H1 (cell line): ENCODE results near the gene TSPAN5. TPM values are rescaled to one million over a fixed set of nuclear protein-coding genes. Genes with fewer than 3 reads are reported as not detected.

Source experiments
- CTCF ChIA-PET: fragments of 300-600 bp; sonication (Branson Sonifier 250); formaldehyde crosslinking; loops from one replicate; lab custom pipeline; 2021; ENCODE audit not compliant: partially characterized antibody; lab: Charles Lee
- POLR2A ChIA-PET: fragments of 300-600 bp; sonication (Branson Sonifier 250); formaldehyde crosslinking; loops from one replicate; lab custom pipeline; 2021; ENCODE audit warnings: inconsistent platforms; ENCODE audit not compliant: partially characterized antibody; lab: Charles Lee
- DNase-seq, 2 experiments: peaks; one replicate each; pipeline versions ENCODE4 v3.0.0 to v3.0.0-alpha.2; 2010 to 2022; ENCODE audit warnings: low spot score in 2 of 2, low read depth in 1 of 2, mixed read lengths in 1 of 2
- FAIRE-seq: peaks from 2 replicates; lab custom pipeline; 2011; peaks lifted over from hg19 to GRCh38; lab: Jason Lieb, UNC
- H2AFZ ChIP-seq: 2 replicates; pipeline ENCODE4 v1.8.1; 2012; ENCODE audit warnings: low read length, inconsistent platforms
- H2AK5ac ChIP-seq: 2 replicates; pipeline ENCODE4 v1.6.1; 2013; ENCODE audit warnings: low read depth, low read length
- H2BK120ac ChIP-seq: replicated peaks from 2 replicates; pipeline ENCODE3; 2013; ENCODE audit warnings: low read depth, low read length, inconsistent platforms
- H2BK12ac ChIP-seq: 2 replicates; pipeline ENCODE4 v1.6.1; 2013; ENCODE audit warnings: low read depth, low read length
- H2BK15ac ChIP-seq: 2 replicates; pipeline ENCODE4 v1.6.1; 2013; ENCODE audit warnings: low read length
- H2BK20ac ChIP-seq: 2 replicates; pipeline ENCODE4 v1.6.1; 2013; ENCODE audit warnings: low read length
- H2BK5ac ChIP-seq: 2 replicates; pipeline ENCODE4 v1.6.1; 2013; ENCODE audit warnings: low read depth, low read length
- H3K14ac ChIP-seq: 2 replicates; pipeline ENCODE4 v1.6.1; 2013; ENCODE audit warnings: inconsistent platforms; ENCODE audit not compliant: insufficient read length
- H3K18ac ChIP-seq: 2 replicates; pipeline ENCODE4 v1.6.1; 2013; ENCODE audit warnings: low read length; ENCODE audit errors: extremely low read depth
- H3K23ac ChIP-seq: 2 replicates; pipeline ENCODE4 v1.6.1; 2013; ENCODE audit warnings: inconsistent platforms; ENCODE audit not compliant: insufficient read length
- H3K23me2 ChIP-seq: 2 replicates; pipeline ENCODE4 v1.6.1; 2013; ENCODE audit warnings: low read depth, low read length
- H3K27ac ChIP-seq: 2 replicates; pipeline ENCODE4 v1.6.1; 2011; ENCODE audit warnings: low read depth, low read length, inconsistent platforms
- H3K27me3 ChIP-seq, 4 experiments: replicated peaks in 1 of 4; 1 replicate in 1 of 4; 2 replicates in 3 of 4; pipeline versions ENCODE4 v1.6.1 to v1.8.1; 2011 to 2013; ENCODE audit warnings: low read length in 3 of 4, mild to moderate bottlenecking in 3 of 4, inconsistent platforms in 2 of 4, mixed read lengths in 2 of 4, moderate library complexity in 1 of 4; ENCODE audit not compliant: control insufficient read depth in 3 of 4, insufficient read depth in 3 of 4; ENCODE audit errors: extremely low read depth in 1 of 4
- H3K36me3 ChIP-seq, 4 experiments: 2 replicates each; pipeline versions ENCODE4 v1.6.1 to v1.8.1; 2011 to 2013; ENCODE audit warnings: mild to moderate bottlenecking in 4 of 4, low read length in 3 of 4, moderate library complexity in 2 of 4, control low read depth in 1 of 4, inconsistent platforms in 1 of 4; ENCODE audit not compliant: insufficient read depth in 4 of 4, control insufficient read depth in 2 of 4
- H3K4ac ChIP-seq: replicated peaks from 2 replicates; pipeline ENCODE3; 2013; ENCODE audit warnings: low read length, low read depth, mixed read lengths, inconsistent platforms; ENCODE audit not compliant: insufficient read length
- H3K4me1 ChIP-seq, 4 experiments: replicated peaks in 1 of 4; 1 replicate in 1 of 4; 2 replicates in 3 of 4; pipeline versions ENCODE4 v1.6.1 to v1.8.1; 2011 to 2013; ENCODE audit warnings: low read length in 3 of 4, inconsistent platforms in 2 of 4, mixed read lengths in 1 of 4; ENCODE audit not compliant: insufficient read depth in 4 of 4, control insufficient read depth in 3 of 4
- H3K4me2 ChIP-seq, 2 experiments: 2 replicates each; pipeline versions ENCODE4 v1.6.1 to v1.8.1; 2011 to 2013; ENCODE audit warnings: low read depth in 2 of 2, low read length in 2 of 2, control low read depth in 1 of 2, inconsistent platforms in 1 of 2, mild to moderate bottlenecking in 1 of 2; ENCODE audit not compliant: insufficient read depth in 1 of 2
- H3K4me3 ChIP-seq, 4 experiments: fragments of 200-600, 300-600 bp in 1 of 4; sonication (generic), shearing (Covaris generic), sonication (Bioruptor Twin) in 1 of 4; 2 replicates each; pipeline versions ENCODE4 v1.5.1 to v1.8.1; 2011 to 2016; ENCODE audit warnings: low read length in 4 of 4, low read depth in 3 of 4, control low read depth in 2 of 4, inconsistent platforms in 2 of 4, mild to moderate bottlenecking in 2 of 4, mixed read lengths in 1 of 4, moderate library complexity in 1 of 4; ENCODE audit not compliant: insufficient read depth in 2 of 4; ENCODE audit errors: extremely low read depth in 1 of 4
- H3K56ac ChIP-seq: replicated peaks from 2 replicates; pipeline ENCODE3; 2013; ENCODE audit warnings: low read depth, mild to moderate bottlenecking, mixed read lengths, low read length, inconsistent platforms; ENCODE audit not compliant: insufficient read length
- H3K79me1 ChIP-seq: 2 replicates; pipeline ENCODE4 v1.6.1; 2013; ENCODE audit warnings: low read depth, low read length, control low read depth
- H3K79me2 ChIP-seq, 2 experiments: 2 replicates each; pipeline versions ENCODE4 v1.6.1 to v1.8.1; 2012 to 2013; ENCODE audit warnings: low read length in 2 of 2, mild to moderate bottlenecking in 2 of 2, inconsistent platforms in 1 of 2; ENCODE audit not compliant: insufficient read depth in 2 of 2, control insufficient read depth in 1 of 2
- H3K9ac ChIP-seq, 4 experiments: replicated peaks in 1 of 4; 1 replicate in 1 of 4; 2 replicates in 3 of 4; pipeline versions ENCODE4 v1.6.1 to v1.8.1; 2011 to 2013; ENCODE audit warnings: low read depth in 3 of 4, low read length in 3 of 4, control low read depth in 2 of 4, mild to moderate bottlenecking in 2 of 4, moderate library complexity in 2 of 4, inconsistent platforms in 1 of 4; ENCODE audit errors: extremely low read depth in 1 of 4
- H3K9me3 ChIP-seq, 2 experiments: 2 replicates each; pipeline versions ENCODE4 v1.6.1 to v1.8.1; 2012 to 2013; ENCODE audit warnings: mild to moderate bottlenecking in 2 of 2, moderate library complexity in 2 of 2, control low read depth in 1 of 2, inconsistent platforms in 1 of 2, low read depth in 1 of 2, low read length in 1 of 2, mixed read lengths in 1 of 2; ENCODE audit not compliant: insufficient read depth in 2 of 2
- H4K20me1 ChIP-seq, 2 experiments: replicated peaks in 1 of 2; 2 replicates each; pipeline versions ENCODE3 to v1.8.1; 2011 to 2013; ENCODE audit warnings: inconsistent platforms in 2 of 2, low read length in 2 of 2, mild to moderate bottlenecking in 1 of 2; ENCODE audit not compliant: insufficient read depth in 2 of 2, control insufficient read depth in 1 of 2
- H4K5ac ChIP-seq: 2 replicates; pipeline ENCODE4 v1.6.1; 2013; ENCODE audit warnings: low read length, low read depth, mixed read lengths, inconsistent platforms; ENCODE audit not compliant: insufficient read length
- H4K8ac ChIP-seq: 2 replicates; pipeline ENCODE4 v1.8.0; 2013; ENCODE audit warnings: mild to moderate bottlenecking, moderate library complexity, low read length, inconsistent platforms; ENCODE audit not compliant: insufficient read depth; ENCODE audit errors: extremely low read depth
- H4K91ac ChIP-seq: replicated peaks from 2 replicates; pipeline ENCODE3; 2013; ENCODE audit warnings: low read length, mixed read lengths, inconsistent platforms; ENCODE audit not compliant: insufficient read length
- GTF2F1 ChIP-seq: IDR thresholded peaks from 2 replicates; pipeline ENCODE4 v1.6.1; 2012; ENCODE audit warnings: low read depth, low read length, improper control_type of control experiment, borderline replicate concordance
- RXRA ChIP-seq: IDR thresholded peaks from 2 replicates; pipeline ENCODE4 v1.6.1; 2011; ENCODE audit warnings: low read depth, mild to moderate bottlenecking, low read length, moderate library complexity; ENCODE audit not compliant: insufficient read depth
- SAP30 ChIP-seq: fragments of 300-600 bp; sonication (generic); IDR thresholded peaks from 2 replicates; pipeline ENCODE4 v1.7.1; 2012; ENCODE audit warnings: low read length, moderate library complexity, mild to moderate bottlenecking, inconsistent platforms; ENCODE audit not compliant: insufficient read depth, insufficient replicate concordance
- SIN3A ChIP-seq, 2 experiments: IDR thresholded peaks in 1 of 2; conservative IDR thresholded peaks in 1 of 2; 2 replicates each; pipeline ENCODE4 v1.6.1; 2011 to 2012; ENCODE audit warnings: low read length in 2 of 2, improper control_type of control experiment in 1 of 2, low read depth in 1 of 2, mild to moderate bottlenecking in 1 of 2
- SP2 ChIP-seq: IDR thresholded peaks from 2 replicates; pipeline ENCODE4 v1.6.1; 2012; ENCODE audit warnings: mild to moderate bottlenecking, low read length, inconsistent platforms
- SRF ChIP-seq: IDR thresholded peaks from 2 replicates; pipeline ENCODE4 v1.6.1; 2011; ENCODE audit warnings: mild to moderate bottlenecking, low read depth, low read length, moderate library complexity
- whole genome bisulfite sequencing, 2 experiments: shearing (Covaris generic) in 1 of 2; methylation state at CpG; one replicate each; pipeline versions ENCODE4 v1.1.6 to v1.1.7; 2013 to 2015; ENCODE audit warnings: low lambda C conversion rate in 2 of 2, mixed read lengths in 2 of 2, inconsistent platforms in 1 of 2, low coverage in 1 of 2, missing lambda C conversion rate in 1 of 2; ENCODE audit not compliant: insufficient replicate concordance in 2 of 2, insufficient coverage in 1 of 2, insufficient read length in 1 of 2; ENCODE audit errors: extremely low coverage in 1 of 2, missing lambda C conversion rate in 1 of 2; 5-methylcytosine and 5-hydroxymethylcytosine counted together
- polyA plus RNA-seq, 7 experiments: library from polyadenylated mRNA; depleted of rRNA in 3 of 7; stranded (reverse) in 5 of 7; unstranded in 2 of 7; fragments of >200 nt in 5 of 7; fragments of 200-250 nt in 2 of 7; gene quantifications; 1 replicate in 5 of 7; 2 replicates in 1 of 7; 4 replicates in 1 of 7; pipeline versions ENCODE4 v1.2.1 to v1.2.3, GENCODE V29; 2011 to 2013; ENCODE audit warnings: missing spikeins in 2 of 7, mixed read lengths in 2 of 7
- total RNA-seq: library from RNA; stranded (reverse); fragmentation: NEBNext Ultra II Directional; extraction: Animal tissue kit (Norgen Biotek cat#: 25700); gene quantifications from 2 replicates; pipeline ENCODE4 v1.2.1, GENCODE V29; 2021

TSPAN5 gene
- total and polyA plus RNA-seq, 2 of the 8 experiments (the other 6 are each of a cell fraction or from before 2014, with no cell fraction given), result 17.6 to 21.2 TPM

DNA sequence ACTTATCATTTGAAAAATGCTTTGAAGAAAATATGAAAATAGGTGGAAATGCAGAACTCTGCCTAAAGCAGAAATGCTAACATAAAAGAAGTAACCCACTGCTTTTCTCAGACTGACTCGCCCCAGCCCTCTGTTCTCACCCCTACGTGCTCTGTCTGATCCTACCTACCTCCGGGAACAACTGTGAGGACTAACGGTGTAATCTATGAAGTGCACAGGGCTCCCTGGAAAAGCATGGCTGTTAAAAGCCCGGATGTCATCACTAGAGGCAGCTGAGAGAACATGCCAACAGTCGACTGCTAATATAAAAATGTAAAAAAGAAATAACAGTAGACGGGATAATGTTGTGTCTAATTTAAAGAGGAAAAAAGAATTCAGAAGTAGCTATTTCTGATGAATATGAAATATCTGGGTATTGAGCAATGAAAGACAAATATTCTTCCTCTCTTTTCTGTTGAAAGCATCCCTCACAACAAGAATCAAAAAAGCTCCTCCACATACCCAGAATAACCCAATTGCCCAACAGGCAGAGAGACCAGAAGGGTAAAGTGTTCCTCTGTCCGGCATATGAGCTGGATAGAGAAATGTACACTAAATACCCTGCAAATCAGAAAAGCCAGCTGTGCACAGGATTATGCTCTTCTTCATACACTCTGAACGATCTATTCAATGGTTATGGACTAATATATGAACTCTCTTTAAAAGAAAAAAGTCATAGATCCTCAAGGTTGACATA, 130.7 kb downstream of the TSPAN5 start:
- Histone ChIP-seq H2BK12ac (no peak overlapping the region), H3K18ac (no peak overlapping the region), H3K9ac (no peak overlapping the region), H2AFZ (no peak overlapping the region), H3K56ac (no peak overlapping the region), H3K23me2 (peaks cover 5% of the 10 kb centered on the region; the same call in 1 of the 2 replicates), H2AK5ac (no peak overlapping the region), H3K4me2 (no peak overlapping the region), H2BK15ac (no peak overlapping the region), H3K14ac (no peak overlapping the region), H4K91ac (no peak overlapping the region), H2BK20ac (no peak overlapping the region), H4K8ac (no peak overlapping the region), H3K4ac (no peak overlapping the region), H3K36me3 (no peaks in the 10 kb centered on the region), H2BK5ac (no peak overlapping the region), H3K27ac (no peak overlapping the region), H3K23ac (no peak overlapping the region), H4K5ac (no peak overlapping the region), H2BK120ac (no peak overlapping the region), H3K79me1 (no peaks in the 10 kb centered on the region), H3K4me1 (no peaks in the 10 kb centered on the region), H4K20me1 (no peaks in the 10 kb centered on the region), H3K4me3 (no peak overlapping the region), H3K9me3 (no peaks in the 10 kb centered on the region), H3K27me3 (no peaks in the 10 kb centered on the region), H3K79me2 (peaks cover 0 to 3% of the 10 kb centered on the region in 2 experiments; a peak in 2 of 4 replicates)
- ChIA-PET CTCF (interaction anchor here (0.8 to 2.1 kb wide), 5 partner anchors 9 to 163 kb away, joined by 3 to 11 read pairs (median 3); partner anchors contain the start of gene TSPAN5), POLR2A (interaction anchor here (1.2 kb wide), 1 partner anchor 9 kb away, joined by 4 read pairs; no protein-coding TSS in a partner anchor)
- no peak for FAIRE-seq
- WGBS, 2 experiments, result 88% methylated on average over 9 of the region's 9 CpGs; no CpG with 5 or more reads in 1 of the 2 experiments
- TF ChIP-seq SRF, result no peak
- no peak for TF ChIP-seq SAP30
- no peak for TF ChIP-seq GTF2F1
- TF ChIP-seq SP2, result no peak
- no peak for TF ChIP-seq RXRA
- TF ChIP-seq SIN3A (conservative IDR thresholded peaks at IDR 0.05 in 1 of 2, IDR thresholded peaks at IDR 0.05 in 1 of 2; ENCODE audit: low read depth in 1 of 2, low read length in 2 of 2), result no peak
- no peak for DNase-seq
